Activated naive CD8-positive, alpha-beta T cell treated with anti-CD3 and anti-CD28 coated beads, Interleukin-2, amount 50 U/mL, for 24 hours (primary cell): ENCODE results near the gene PRICKLE2.

ENCODE experiments used
- ATAC-seq: fragments of 150-1000 bp; cut with Tn5 transposase; one replicate; pipeline ENCODE4 v1.10.0; 2021
- DNase-seq: peaks from one replicate; pipeline ENCODE4 v3.0.0; 2021
- H3K27ac Mint-ChIP-seq: one replicate; pipeline ENCODE4 v1.8.0; 2021; ENCODE audit warnings: mild to moderate bottlenecking, mixed read lengths
- H3K27me3 Mint-ChIP-seq: one replicate; pipeline ENCODE4 v1.8.0; 2021; ENCODE audit warnings: mixed read lengths
- H3K36me3 Mint-ChIP-seq: one replicate; pipeline ENCODE4 v1.8.0; 2021; ENCODE audit warnings: low read depth, mixed read lengths
- H3K4me1 Mint-ChIP-seq: one replicate; pipeline ENCODE4 v1.8.0; 2021; ENCODE audit warnings: mixed read lengths
- H3K4me3 Mint-ChIP-seq: one replicate; pipeline ENCODE4 v1.8.0; 2021; ENCODE audit warnings: mild to moderate bottlenecking, moderate library complexity, mixed read lengths
- H3K9me3 Mint-ChIP-seq: one replicate; pipeline ENCODE4 v1.8.0; 2021; ENCODE audit warnings: mixed read lengths

Gene PRICKLE2

DNA sequence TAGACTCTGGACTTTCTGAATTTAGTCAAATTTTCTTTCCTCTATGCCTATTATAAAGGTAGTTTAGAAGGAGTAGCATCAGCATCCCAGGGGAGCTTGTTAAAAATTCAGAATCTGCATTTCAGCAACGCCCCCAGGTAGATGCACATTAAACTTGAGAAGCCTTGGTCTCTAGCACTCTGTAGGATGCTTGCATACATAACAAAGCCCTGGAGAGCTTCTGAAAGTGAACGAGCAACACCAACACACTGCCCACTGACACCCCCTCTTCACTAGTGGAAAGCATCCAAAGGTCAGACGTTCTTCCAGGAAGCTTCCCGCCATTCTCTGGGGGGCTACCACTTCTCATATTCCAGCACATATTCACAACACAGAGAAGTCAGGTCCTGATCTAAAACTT lies 6.5 kb downstream of the PRICKLE2 start:
- Mint-ChIP-seq H3K4me1 (no peaks in the 10 kb centered on the region), H3K27ac (no peak overlapping the region), H3K4me3 (no peak overlapping the region), H3K9me3 (no peaks in the 10 kb centered on the region), H3K36me3 (no peaks in the 10 kb centered on the region), H3K27me3 (peaks cover 6% of the 10 kb centered on the region)
- DNase-seq = no peak
- ATAC-seq = no peak

DNA sequence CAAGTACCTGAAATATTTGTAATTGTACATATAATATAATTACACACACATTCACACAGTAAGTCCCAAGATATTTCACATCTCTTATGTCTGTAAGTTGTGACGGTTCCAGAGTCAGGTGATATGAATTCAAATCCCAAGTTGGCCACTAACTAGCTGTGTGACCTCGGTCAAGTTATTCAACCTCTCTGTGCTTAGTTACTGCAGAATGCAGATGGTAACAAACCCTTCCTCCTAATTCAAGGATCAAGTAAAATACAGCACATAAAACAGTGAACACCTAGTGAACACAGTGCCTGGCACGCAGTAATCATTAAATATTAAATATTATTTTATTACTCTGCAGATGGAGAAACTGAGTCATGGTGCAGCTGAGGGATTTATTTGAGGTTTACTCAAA lies 6.9 kb downstream of the PRICKLE2 start:
- H3K36me3 Mint-ChIP-seq = no peaks in the 10 kb centered on the region
- H3K27me3 Mint-ChIP-seq = peaks cover 6% of the 10 kb centered on the region
- no peaks in the 10 kb centered on the region for H3K9me3 Mint-ChIP-seq
- DNase-seq (no peak), ATAC-seq (no peak)
- H3K27ac Mint-ChIP-seq = no peak overlapping the region
- H3K4me1 Mint-ChIP-seq = no peaks in the 10 kb centered on the region
- H3K4me3 Mint-ChIP-seq = no peak overlapping the region

DNA sequence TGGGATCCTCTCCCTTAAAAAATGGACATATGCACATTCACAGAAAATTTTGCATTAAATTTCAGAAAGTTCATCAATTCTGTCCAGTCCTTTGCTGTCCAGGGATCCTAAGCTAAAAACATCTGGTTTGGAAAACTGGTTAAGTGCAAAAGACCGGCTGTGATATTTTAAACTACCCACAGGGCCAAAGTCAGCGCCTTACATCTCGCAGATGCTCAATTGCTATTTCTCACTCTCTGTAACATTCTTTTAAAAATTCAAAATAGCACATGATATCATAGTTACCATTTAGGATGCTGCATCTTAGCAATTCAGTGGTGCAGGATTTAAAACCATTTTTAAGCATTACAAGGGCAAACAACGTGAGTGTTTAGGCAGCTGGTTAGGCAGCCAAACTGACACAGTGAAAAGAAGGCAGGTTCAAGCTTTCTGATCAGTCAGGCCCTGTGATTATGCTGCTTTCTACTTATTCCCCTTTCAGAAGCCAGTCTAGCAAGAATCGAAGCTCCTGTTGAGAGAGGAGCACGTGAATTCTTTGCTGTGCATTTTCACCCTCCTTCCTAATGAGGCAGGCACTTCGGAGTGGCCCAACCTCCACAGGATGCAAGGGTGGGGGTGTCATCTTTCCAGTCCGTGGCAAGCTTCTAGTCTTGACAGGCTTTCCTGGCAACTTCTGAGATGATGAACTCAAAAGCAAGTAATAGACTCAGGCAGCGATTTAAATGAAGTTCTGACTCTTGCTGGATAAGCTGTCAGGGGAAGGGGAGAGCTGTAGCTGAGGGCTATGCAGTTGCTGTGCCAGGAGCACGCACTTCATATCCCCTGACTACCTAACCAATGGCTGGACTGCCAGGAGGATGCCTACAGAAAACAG lies 8.8 kb downstream of the PRICKLE2 start:
- ATAC-seq (no peak), DNase-seq (no peak)
- no peak overlapping the region for H3K4me3 Mint-ChIP-seq
- H3K27me3 Mint-ChIP-seq = peaks cover 6% of the 10 kb centered on the region
- no peak overlapping the region for H3K27ac Mint-ChIP-seq
- H3K4me1 Mint-ChIP-seq = no peaks in the 10 kb centered on the region
- H3K9me3 Mint-ChIP-seq = no peaks in the 10 kb centered on the region
- no peaks in the 10 kb centered on the region for H3K36me3 Mint-ChIP-seq

DNA sequence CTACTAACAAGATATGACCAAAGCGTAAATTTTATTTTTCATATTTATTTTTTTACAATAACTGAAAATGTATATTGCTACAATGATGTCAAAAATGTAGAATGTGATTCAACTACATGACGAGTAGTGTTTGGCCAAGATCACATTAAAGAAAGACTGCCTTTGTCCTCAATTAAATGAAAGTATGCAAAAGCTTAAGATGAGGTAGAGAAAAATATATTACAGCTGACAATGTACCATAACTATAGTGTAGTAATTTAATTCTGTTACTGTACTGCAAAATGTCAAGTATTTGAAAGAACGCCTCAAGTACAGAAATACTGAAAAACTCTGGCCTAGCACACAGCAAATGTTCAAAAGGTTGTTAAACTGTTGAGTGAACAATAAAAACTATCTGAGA lies 9.7 kb downstream of the PRICKLE2 start:
- H3K4me3 Mint-ChIP-seq = no peak overlapping the region
- no peaks in the 10 kb centered on the region for H3K36me3 Mint-ChIP-seq
- ATAC-seq (no peak), DNase-seq (no peak)
- H3K4me1 Mint-ChIP-seq = no peaks in the 10 kb centered on the region
- H3K9me3 Mint-ChIP-seq = no peaks in the 10 kb centered on the region
- peaks cover 6% of the 10 kb centered on the region for H3K27me3 Mint-ChIP-seq
- no peak overlapping the region for H3K27ac Mint-ChIP-seq

DNA sequence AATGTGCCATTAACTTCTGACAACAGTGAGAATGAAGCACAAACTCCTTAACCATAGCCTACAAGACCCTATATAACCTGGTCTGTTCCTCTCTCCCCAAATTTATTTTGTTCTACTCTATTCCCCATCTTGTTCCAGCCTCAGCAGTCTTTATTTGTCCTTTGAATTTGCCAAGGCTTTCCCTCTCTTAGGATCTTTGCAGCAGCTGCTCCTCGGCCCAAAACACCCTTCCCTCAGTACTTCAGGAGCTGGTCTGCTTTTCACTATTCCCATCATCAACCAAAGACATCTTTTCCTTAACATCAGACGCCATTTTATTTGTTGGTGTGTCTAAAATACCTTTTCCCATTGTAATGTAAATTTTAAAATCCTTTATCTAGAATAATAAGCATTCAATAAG lies 10.2 kb downstream of the PRICKLE2 start:
- DNase-seq = no peak
- no peaks in the 10 kb centered on the region for H3K36me3 Mint-ChIP-seq
- no peak overlapping the region for H3K4me3 Mint-ChIP-seq
- H3K27ac Mint-ChIP-seq = no peak overlapping the region
- no peaks in the 10 kb centered on the region for H3K4me1 Mint-ChIP-seq
- H3K27me3 Mint-ChIP-seq = peaks cover 6% of the 10 kb centered on the region
- no peak for ATAC-seq
- no peaks in the 10 kb centered on the region for H3K9me3 Mint-ChIP-seq

DNA sequence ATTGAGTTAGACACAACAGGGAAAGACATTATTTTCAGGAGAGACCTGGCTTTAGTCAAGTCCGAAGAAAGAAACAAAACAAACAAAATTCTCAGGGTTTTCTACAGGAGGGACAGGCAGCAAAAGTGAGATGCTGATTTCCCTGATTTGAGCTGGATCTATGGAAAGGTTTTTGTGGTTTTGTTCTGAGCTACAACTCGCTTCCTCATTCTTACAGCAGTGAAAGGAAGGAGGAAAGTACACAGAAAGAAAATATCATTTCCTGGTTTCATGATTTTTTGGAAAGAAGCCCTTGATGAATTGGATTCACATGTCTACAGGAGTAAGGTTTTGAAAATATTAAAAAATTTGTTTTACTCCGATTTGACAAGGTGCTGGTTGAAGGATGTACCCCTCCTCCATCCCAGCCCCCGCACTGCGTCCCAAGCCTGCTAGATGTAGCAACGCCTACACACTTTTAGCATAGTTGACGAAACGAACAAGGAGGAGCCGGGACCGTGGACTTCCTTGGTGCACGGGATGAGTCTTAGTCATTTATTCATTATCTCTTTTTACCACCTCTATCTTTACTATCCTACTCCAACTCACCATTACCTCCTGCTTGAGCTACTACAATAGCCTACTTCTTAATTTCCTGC lies 10.8 kb downstream of the PRICKLE2 start:
- Mint-ChIP-seq H3K27me3 (peaks cover 6% of the 10 kb centered on the region), H3K9me3 (no peaks in the 10 kb centered on the region), H3K27ac (no peak overlapping the region), H3K4me1 (no peaks in the 10 kb centered on the region), H3K36me3 (no peaks in the 10 kb centered on the region), H3K4me3 (no peak overlapping the region)
- no peak for DNase-seq
- no peak for ATAC-seq

DNA sequence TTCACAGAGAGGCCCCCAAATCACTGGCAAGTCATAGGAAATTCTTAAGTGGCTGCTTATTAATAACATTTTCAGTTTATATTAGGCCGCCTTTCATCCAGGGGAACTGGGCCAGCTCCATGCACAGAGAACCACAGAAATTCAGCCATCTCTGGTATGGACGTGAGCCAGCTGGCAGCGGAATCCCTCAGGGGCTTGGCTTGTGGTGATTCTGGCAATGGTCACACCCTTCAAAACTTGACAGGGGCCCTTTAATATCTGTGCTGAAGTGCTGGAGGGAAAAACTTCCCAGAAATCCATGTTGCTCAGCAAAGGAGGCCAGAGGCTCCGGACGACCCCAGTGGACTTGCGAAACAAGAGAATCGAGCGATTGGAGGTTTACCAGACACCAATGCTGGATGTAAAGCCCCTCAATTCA lies 11.3 kb downstream of the PRICKLE2 start:
- no peak for ATAC-seq
- H3K4me1 Mint-ChIP-seq = no peaks in the 10 kb centered on the region
- peaks cover 6% of the 10 kb centered on the region for H3K27me3 Mint-ChIP-seq
- no peak overlapping the region for H3K27ac Mint-ChIP-seq
- no peaks in the 10 kb centered on the region for H3K36me3 Mint-ChIP-seq
- H3K9me3 Mint-ChIP-seq = no peaks in the 10 kb centered on the region
- no peak overlapping the region for H3K4me3 Mint-ChIP-seq
- DNase-seq = no peak

DNA sequence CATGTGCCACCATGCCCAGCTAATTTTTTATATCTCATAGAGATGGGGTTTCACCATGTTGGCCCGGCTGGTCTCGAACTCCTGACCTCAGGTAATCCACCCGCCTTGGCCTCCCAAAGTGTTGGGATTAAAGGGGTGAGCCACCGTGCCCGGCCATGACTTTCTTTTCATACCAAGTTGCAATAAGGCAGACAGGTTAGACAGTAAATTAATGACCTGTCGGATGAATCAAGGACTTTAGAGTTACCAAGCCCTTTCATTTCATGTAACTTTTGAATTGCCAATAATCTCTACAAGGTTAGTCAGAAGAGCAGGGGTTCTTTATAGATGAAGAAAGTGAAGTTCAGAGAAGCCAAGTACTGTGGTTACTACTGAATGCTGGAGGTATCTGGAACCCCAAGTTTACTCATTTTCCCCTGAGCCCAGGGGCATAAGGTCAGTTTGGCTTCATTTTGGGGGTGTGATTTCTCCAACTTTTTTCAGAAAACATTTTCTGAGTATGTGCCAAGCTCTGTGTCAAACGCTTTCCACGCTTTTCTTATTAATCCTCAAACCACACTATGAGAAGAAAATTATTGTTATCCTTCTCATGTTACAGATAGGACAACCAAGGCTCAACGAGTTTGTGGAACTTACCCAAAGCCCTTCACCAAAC lies 11.9 kb downstream of the PRICKLE2 start:
- Mint-ChIP-seq H3K27me3 (peaks cover 6% of the 10 kb centered on the region), H3K9me3 (no peaks in the 10 kb centered on the region), H3K4me3 (no peak overlapping the region), H3K4me1 (no peaks in the 10 kb centered on the region), H3K27ac (no peak overlapping the region), H3K36me3 (no peaks in the 10 kb centered on the region)
- DNase-seq (no peak), ATAC-seq (no peak)

DNA sequence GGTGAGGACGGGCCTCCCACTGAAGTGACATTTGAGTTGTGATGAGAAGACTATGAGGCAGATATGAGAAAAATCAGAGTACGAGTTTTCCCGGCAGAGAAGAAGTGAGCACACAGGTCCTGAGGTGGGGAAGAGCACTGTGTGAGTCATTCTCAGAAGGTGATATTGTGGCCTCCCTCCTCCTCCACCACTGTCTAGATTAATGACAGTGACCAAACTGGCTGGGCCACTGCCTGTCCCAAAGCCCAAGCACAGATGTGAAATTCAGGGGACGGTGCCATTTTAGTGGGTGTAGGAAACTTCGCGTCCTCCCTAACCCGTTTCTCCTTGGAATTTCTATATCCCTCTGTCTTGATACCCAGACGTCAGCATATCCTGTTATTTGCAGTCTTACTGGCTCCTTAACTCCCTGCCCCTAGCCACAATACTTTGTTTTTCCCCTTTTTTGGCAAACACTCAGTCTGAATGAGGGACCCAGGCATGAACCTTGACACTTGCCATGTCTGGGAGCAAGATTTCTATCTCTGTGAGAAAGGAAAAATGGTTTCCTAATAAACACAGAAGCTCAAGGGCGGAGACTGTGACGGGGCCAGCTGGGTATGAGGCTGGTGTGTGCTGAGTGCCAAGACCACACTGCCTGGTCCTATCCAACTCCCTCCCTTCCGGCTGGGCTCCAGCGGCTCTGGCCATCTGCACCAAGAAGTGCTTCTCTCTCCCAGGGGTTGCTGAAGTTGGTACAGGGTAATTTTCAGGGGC lies 15.2 kb downstream of the PRICKLE2 start:
- Mint-ChIP-seq H3K4me1 (no peaks in the 10 kb centered on the region), H3K27me3 (peaks cover 5% of the 10 kb centered on the region), H3K36me3 (no peaks in the 10 kb centered on the region), H3K27ac (no peak overlapping the region), H3K9me3 (no peaks in the 10 kb centered on the region), H3K4me3 (no peak overlapping the region)
- DNase-seq = no peak
- ATAC-seq = no peak

DNA sequence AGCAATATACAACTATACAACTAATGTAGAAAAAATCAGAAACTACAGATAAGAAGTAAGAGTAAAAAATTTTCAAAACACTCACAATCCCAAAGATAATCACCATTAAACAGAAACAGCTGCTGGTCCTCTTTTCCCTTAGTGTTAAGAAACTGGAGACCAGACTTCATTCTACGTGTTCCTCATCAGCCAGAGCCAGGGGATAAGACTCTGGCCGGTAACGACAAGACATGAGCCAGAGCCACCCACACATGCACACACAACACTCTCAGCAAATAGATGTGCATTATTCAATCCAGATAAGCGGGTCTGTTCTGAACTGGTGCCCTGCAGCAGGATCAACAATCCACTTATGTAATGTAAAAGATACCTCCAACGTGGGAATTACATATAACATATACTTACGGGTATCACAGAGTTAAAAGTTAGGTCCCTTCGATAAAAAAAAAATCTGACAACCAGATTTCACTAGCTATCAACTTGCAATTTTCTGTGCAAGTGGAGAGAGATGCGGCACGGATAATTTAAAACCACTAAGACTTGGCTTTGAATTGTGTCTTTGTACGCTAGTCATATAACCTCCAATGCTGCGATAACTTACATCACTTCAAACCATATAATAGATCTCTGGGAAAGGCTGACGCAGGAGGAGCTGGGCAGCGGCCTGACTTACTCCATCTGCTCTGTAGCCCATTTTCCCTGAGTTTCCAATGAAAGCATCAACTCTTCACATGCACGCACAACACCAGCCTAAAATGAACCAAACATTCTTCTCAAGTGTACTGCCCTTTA lies 17.8 kb downstream of the PRICKLE2 start:
- no peak overlapping the region for H3K4me3 Mint-ChIP-seq
- H3K27ac Mint-ChIP-seq = no peak overlapping the region
- H3K4me1 Mint-ChIP-seq = no peaks in the 10 kb centered on the region
- DNase-seq (no peak), ATAC-seq (no peak)
- no peaks in the 10 kb centered on the region for H3K9me3 Mint-ChIP-seq
- no peaks in the 10 kb centered on the region for H3K36me3 Mint-ChIP-seq
- no peaks in the 10 kb centered on the region for H3K27me3 Mint-ChIP-seq

DNA sequence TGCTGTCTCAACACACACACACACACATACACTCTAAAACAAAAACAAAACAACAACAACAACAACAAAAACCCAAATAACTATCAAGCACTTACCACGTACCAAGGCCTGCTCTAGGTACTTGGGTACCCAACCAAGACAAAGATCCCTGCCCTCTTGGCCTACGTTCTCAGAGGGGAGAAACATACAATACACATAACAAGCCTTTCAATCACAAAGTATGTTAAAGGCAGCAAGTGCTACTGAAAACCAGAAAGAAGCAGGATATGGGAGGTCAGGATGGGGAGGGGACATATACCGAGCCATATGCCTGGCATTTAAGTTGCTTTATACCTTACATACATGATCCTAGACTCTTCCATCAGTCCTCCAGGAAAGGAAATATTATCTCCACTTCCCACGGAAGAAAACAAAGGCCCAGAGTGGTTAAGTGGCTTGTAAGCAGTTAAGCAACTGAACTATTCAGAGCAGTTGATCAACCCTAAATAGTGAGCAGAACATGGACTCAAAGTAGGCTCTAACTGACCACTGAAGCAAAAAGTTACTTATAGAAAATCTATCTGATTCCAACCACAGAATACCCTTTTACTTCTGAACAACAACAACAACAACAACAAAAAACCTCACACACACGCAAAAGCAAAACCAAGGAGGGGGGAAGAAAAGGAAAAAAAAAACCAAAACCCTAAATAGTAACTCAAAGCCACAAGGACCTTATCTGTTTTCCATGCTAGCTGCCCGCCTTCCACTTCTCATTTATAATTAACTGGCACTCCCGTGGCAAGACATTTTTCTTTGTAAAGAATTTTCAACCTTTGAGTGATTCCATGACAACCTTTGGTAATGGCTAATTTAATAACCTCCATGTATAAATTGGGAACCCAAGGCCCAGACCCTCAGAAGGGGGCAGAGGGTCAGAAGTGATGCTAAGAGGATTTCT lies 21.0 kb downstream of the PRICKLE2 start:
- ATAC-seq (no peak), DNase-seq (no peak)
- Mint-ChIP-seq H3K4me3 (no peak overlapping the region), H3K4me1 (no peaks in the 10 kb centered on the region), H3K36me3 (no peaks in the 10 kb centered on the region), H3K27me3 (no peaks in the 10 kb centered on the region), H3K27ac (no peak overlapping the region), H3K9me3 (no peaks in the 10 kb centered on the region)

DNA sequence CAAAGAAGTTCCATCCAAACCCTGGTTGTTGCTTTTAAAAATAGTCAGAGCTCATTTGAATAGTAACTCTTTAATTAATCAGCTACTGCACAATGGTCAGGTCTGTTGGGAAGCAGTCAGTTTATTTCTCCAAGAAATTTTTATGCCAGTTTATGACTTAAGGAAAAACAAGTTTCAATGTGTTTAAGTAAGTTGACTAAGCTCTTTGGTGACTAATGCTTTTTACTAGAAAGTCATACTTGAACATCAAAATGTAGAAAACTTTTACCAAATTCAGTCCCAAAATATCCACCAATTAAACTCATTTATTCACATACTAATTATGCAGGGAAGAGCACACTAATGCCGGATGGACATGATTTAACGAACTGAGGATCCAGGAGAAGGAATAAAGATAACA lies 22.1 kb downstream of the PRICKLE2 start:
- Mint-ChIP-seq H3K4me3 (no peak overlapping the region), H3K27me3 (no peaks in the 10 kb centered on the region), H3K4me1 (no peaks in the 10 kb centered on the region), H3K36me3 (no peaks in the 10 kb centered on the region), H3K27ac (no peak overlapping the region), H3K9me3 (no peaks in the 10 kb centered on the region)
- DNase-seq = no peak
- ATAC-seq = no peak

DNA sequence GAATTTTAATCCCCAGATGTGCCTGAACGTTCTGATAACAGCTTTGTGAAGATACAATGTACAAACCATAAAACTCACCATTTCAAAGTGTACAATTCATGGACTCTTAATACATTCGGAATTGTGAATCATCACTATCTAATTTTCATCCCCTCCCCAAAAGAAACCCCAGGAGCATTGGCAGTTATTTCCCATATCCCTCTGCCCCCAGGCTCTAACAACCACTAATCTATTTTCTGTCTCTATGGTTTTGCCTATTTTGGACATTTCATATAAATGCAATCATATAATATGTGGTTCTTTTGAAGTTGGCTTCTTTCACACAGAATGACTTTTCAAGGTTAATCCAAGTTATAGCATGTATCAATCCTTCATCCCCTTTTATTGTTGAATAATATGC lies 25.3 kb downstream of the PRICKLE2 start:
- Mint-ChIP-seq H3K36me3 (no peaks in the 10 kb centered on the region), H3K9me3 (peaks cover 6% of the 10 kb centered on the region), H3K27me3 (peaks cover 2% of the 10 kb centered on the region), H3K4me3 (no peak overlapping the region), H3K4me1 (no peaks in the 10 kb centered on the region), H3K27ac (no peak overlapping the region)
- ATAC-seq (no peak), DNase-seq (no peak)
